GM12878 (cell line): ENCODE data around the gene BAHD1. TPM values are rescaled to one million over a fixed set of nuclear protein-coding genes. Genes with fewer than 3 reads are reported as not detected.

Source experiments
- ATAC-seq: fragments of 200-7000 bp; cut with Tn5 transposase; 3 replicates; pipeline ENCODE4 v1.9.1; 2020; ENCODE audit warnings: mild to moderate bottlenecking, moderate library complexity
- BruUV-seq: library from RNA; stranded (reverse); fragments of 400-500 nt; replicated peaks from 2 replicates; lab custom pipeline; 2021; lab: Mats Ljungman, UMichigan
- CTCF ChIA-PET: fragments of 300-600 bp; sonication (Branson Sonifier 250); formaldehyde crosslinking; extraction: SDS; loops from one replicate; lab custom pipeline; 2021; ENCODE audit warnings: inconsistent platforms; lab: Yijun Ruan, JAX
- POLR2A ChIA-PET: fragments of 350-600 bp; formaldehyde crosslinking; extraction: SDS; loops from one replicate; lab custom pipeline; 2021; ENCODE audit warnings: inconsistent platforms; lab: Charles Lee
- RAD21 ChIA-PET: fragments of 300-600 bp; sonication (Branson Sonifier 250); formaldehyde crosslinking; loops from one replicate; lab custom pipeline; 2023; ENCODE audit warnings: antibody characterized with exemption; ENCODE audit not compliant: unreplicated experiment; lab: Charles Lee
- SMC1A ChIA-PET: fragments of 300-600 bp; sonication (Branson Sonifier 250); formaldehyde crosslinking; loops from one replicate; lab custom pipeline; 2023; ENCODE audit not compliant: unreplicated experiment, uncharacterized antibody; lab: Charles Lee
- DNase-seq: peaks from one replicate; pipeline ENCODE4 v3.0.0-alpha.2; 2011; ENCODE audit warnings: low read depth, low spot score
- FAIRE-seq: peaks from 3 replicates; lab custom pipeline; 2011; peaks lifted over from hg19 to GRCh38; lab: Jason Lieb, UNC
- H2AFZ ChIP-seq: 2 replicates; pipeline ENCODE4 v1.6.0; 2011; ENCODE audit warnings: low read depth, low read length, control low read depth; ENCODE audit not compliant: control insufficient read depth
- H3K27ac ChIP-seq: 2 replicates; pipeline ENCODE4 v1.5.1; 2011; ENCODE audit warnings: control low read depth; ENCODE audit not compliant: control insufficient read depth, insufficient read depth
- H3K27me3 ChIP-seq, 2 experiments: replicated peaks in 1 of 2; 2 replicates each; pipeline versions ENCODE4 v1.6.0 to v1.6.1; 2011; ENCODE audit warnings: low read length in 1 of 2; ENCODE audit not compliant: control insufficient read depth in 2 of 2, insufficient read depth in 2 of 2
- H3K36me3 ChIP-seq, 2 experiments: 2 replicates each; pipeline ENCODE4 v1.5.1; 2011; ENCODE audit warnings: low read length in 1 of 2; ENCODE audit not compliant: control insufficient read depth in 2 of 2, insufficient read depth in 2 of 2
- H3K4me1 ChIP-seq: 2 replicates; pipeline ENCODE4 v1.6.1; 2011; ENCODE audit warnings: mild to moderate bottlenecking, low read length, moderate library complexity, mixed read lengths; ENCODE audit not compliant: control insufficient read depth, insufficient read depth
- H3K4me2 ChIP-seq: 2 replicates; pipeline ENCODE4 v1.6.0; 2011; ENCODE audit warnings: control low read depth; ENCODE audit not compliant: control insufficient read depth, insufficient read depth
- H3K4me3 ChIP-seq: fragments of 200-600 bp; sonication (generic); 2 replicates; pipeline ENCODE4 v1.5.1; 2016
- H3K79me2 ChIP-seq: 2 replicates; pipeline ENCODE4 v1.6.0; 2011; ENCODE audit warnings: low read length; ENCODE audit not compliant: control insufficient read depth, insufficient read depth
- H3K9ac ChIP-seq: 2 replicates; pipeline ENCODE4 v1.8.0; 2011; ENCODE audit warnings: low read length, control low read depth, mixed read lengths; ENCODE audit not compliant: control insufficient read depth, insufficient read depth
- H3K9me3 ChIP-seq: replicated peaks from 3 replicates; pipeline ENCODE4 v1.5.1; 2011; ENCODE audit warnings: mild to moderate bottlenecking, low read length; ENCODE audit not compliant: control insufficient read depth, insufficient read depth
- H4K20me1 ChIP-seq: 2 replicates; pipeline ENCODE4 v1.6.0; 2011; ENCODE audit not compliant: control insufficient read depth, insufficient read depth
- DPF2 ChIP-seq: fragments of 450-650 bp; IDR thresholded peaks from 2 replicates; pipeline ENCODE4 v1.6.1; 2017; ENCODE audit warnings: mild to moderate bottlenecking
- ETV6 ChIP-seq, 2 experiments: fragments of 450-650 bp in 1 of 2; IDR thresholded peaks in 1 of 2; conservative IDR thresholded peaks in 1 of 2; 2 replicates each; pipeline ENCODE4 v1.6.1; 2014; ENCODE audit warnings: antibody characterized with exemption in 1 of 2, borderline replicate concordance in 1 of 2, low read depth in 1 of 2, mild to moderate bottlenecking in 1 of 2, moderate library complexity in 1 of 2
- EZH2 ChIP-seq: IDR thresholded peaks from 2 replicates; pipeline ENCODE4 v1.6.1; 2012; ENCODE audit warnings: low read depth, mild to moderate bottlenecking, control low read depth, inconsistent platforms, low read length, borderline replicate concordance; ENCODE audit not compliant: control insufficient read depth
- HDAC6 ChIP-seq: fragments of 200-600 bp; sonication (generic); IDR thresholded peaks from one replicate; pipeline ENCODE4 v1.8.0; 2017; ENCODE audit warnings: antibody characterized with exemption; ENCODE audit not compliant: unreplicated experiment
- LARP7 ChIP-seq: fragments of 450-650 bp; IDR thresholded peaks from 2 replicates; pipeline ENCODE4 v1.6.1; 2017; ENCODE audit warnings: mild to moderate bottlenecking
- NFYA ChIP-seq: IDR thresholded peaks from 2 replicates; pipeline ENCODE4 v1.6.1; 2011; ENCODE audit warnings: low read depth, mild to moderate bottlenecking, low read length, improper control_type of control experiment, borderline replicate concordance
- RAD51 ChIP-seq: fragments of 450-650 bp; IDR thresholded peaks from 2 replicates; pipeline ENCODE4 v1.6.1; 2016; ENCODE audit warnings: moderate library complexity, mild to moderate bottlenecking, inconsistent platforms
- SREBF1 ChIP-seq: IDR thresholded peaks from 2 replicates; pipeline ENCODE4 v1.6.1; 2012; ENCODE audit warnings: mild to moderate bottlenecking, low read length
- SUZ12 ChIP-seq: fragments of 200-600 bp; sonication (generic); IDR thresholded peaks from one replicate; pipeline ENCODE4 v1.6.1; 2018; ENCODE audit warnings: antibody characterized with exemption, mild to moderate bottlenecking; ENCODE audit not compliant: unreplicated experiment
- TBL1XR1 ChIP-seq: IDR thresholded peaks from 2 replicates; pipeline ENCODE4 v1.6.1; 2012; ENCODE audit warnings: low read depth, low read length, improper control_type of control experiment
- TCF3 ChIP-seq: IDR thresholded peaks from 2 replicates; pipeline ENCODE4 v1.6.1; 2012; ENCODE audit warnings: low read depth, mild to moderate bottlenecking, low read length, borderline replicate concordance; ENCODE audit not compliant: insufficient read depth
- WGBS: methylation state at CpG from one replicate; pipeline ENCODE4 v1.1.6; 2016; ENCODE audit warnings: low lambda C conversion rate; ENCODE audit not compliant: insufficient replicate concordance, insufficient coverage; ENCODE audit errors: missing lambda C conversion rate; 5-methylcytosine and 5-hydroxymethylcytosine counted together
- in situ Hi-C: fragments of 300-500 bp; cut with MboI; formaldehyde crosslinking; loops from 9 replicates; pipeline ENCODE4 v1.14.3; 2018; ENCODE audit warnings: mixed read lengths
- intact Hi-C: fragments of 100-400 bp; cut with micrococcal nuclease; formaldehyde crosslinking; loops from one replicate; pipeline ENCODE4 v1.14.2; 2022; ENCODE audit not compliant: unreplicated experiment
- polyA plus RNA-seq, 11 experiments: library from polyadenylated mRNA; depleted of rRNA in 4 of 11; unstranded in 6 of 11; stranded (reverse) in 5 of 11; fragments of >200 nt; fragmentation: Nextera tagmentation in 4 of 11; fragmentation: Illumina TruSeq in 1 of 11; extraction: Ambion mirVana in 4 of 11; extraction: Trizol in 1 of 11; gene quantifications; 1 replicate in 1 of 11; 2 replicates in 10 of 11; pipeline versions ENCODE4 v1.2.1 to v1.2.3, GENCODE V29; 2011 to 2016; ENCODE audit warnings: inconsistent platforms in 2 of 11, missing spikeins in 2 of 11, low read depth in 1 of 11
- total RNA-seq, 4 experiments: library from RNA; depleted of rRNA in 3 of 4; stranded (reverse); fragments of >200 nt in 3 of 4; fragmentation: Illumina TruSeq in 1 of 4; extraction: Trizol in 1 of 4; gene quantifications; 2 replicates each; pipeline versions ENCODE4 v1.2.1 to v1.2.3, GENCODE V29; 2013 to 2021
- TF ChIP-seq, protein P1 (sequence below): fragments of 450-650 bp; formaldehyde crosslinking; IDR thresholded peaks from 2 replicates; pipeline ENCODE4 v1.5.0; 2022; ENCODE audit warnings: mild to moderate bottlenecking, missing genetic modification characterization
- TF ChIP-seq, protein P2 (sequence below): fragments of 450-650 bp; IDR thresholded peaks from 2 replicates; pipeline ENCODE4 v1.6.1; 2017; ENCODE audit warnings: mild to moderate bottlenecking
- TF ChIP-seq, protein P3 (sequence below): fragments of 450-650 bp; IDR thresholded peaks from 2 replicates; pipeline ENCODE4 v1.6.1; 2017; ENCODE audit warnings: borderline replicate concordance

The BAHD1 gene
- total and polyA plus RNA-seq, 10 of the 15 experiments (the other 5 are each of a cell fraction or from before 2014, with no cell fraction given) = 0.21 to 21.8 (median 5.8) TPM

DNA sequence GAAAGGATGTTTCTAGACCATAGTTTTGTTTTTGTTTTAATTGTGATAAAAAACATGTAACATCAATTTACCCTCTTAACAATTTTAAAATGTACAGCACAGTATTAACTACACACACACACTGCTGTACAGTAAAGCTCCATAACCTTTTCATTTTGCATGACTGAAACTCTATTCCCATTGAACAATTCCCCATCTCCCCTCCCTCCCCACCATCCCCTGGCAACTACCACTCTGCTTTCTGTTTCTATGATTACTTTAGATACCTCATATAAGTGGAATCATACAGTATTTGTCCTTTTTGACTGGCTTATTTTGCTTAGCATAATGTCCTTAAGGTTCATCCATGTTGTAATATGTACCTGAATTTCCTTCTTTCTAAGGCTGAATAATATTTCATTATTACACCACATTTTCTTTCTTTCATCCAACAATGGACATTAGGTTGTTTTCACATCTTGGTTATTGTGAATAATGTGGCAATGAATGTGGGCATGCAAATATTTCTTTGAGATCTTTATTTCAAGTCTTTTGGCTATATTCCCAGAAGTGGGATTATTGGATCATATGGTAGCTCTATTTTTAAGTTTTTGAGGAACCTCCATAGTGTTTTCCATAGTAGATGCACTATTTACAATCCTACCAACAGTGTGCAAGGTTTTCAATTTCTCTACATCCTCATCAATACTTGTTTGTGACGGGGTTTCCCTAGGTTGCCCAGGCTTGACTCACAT lies 40.8 kb downstream of the BAHD1 start (continued):
- TF ChIP-seq, protein P1, sequence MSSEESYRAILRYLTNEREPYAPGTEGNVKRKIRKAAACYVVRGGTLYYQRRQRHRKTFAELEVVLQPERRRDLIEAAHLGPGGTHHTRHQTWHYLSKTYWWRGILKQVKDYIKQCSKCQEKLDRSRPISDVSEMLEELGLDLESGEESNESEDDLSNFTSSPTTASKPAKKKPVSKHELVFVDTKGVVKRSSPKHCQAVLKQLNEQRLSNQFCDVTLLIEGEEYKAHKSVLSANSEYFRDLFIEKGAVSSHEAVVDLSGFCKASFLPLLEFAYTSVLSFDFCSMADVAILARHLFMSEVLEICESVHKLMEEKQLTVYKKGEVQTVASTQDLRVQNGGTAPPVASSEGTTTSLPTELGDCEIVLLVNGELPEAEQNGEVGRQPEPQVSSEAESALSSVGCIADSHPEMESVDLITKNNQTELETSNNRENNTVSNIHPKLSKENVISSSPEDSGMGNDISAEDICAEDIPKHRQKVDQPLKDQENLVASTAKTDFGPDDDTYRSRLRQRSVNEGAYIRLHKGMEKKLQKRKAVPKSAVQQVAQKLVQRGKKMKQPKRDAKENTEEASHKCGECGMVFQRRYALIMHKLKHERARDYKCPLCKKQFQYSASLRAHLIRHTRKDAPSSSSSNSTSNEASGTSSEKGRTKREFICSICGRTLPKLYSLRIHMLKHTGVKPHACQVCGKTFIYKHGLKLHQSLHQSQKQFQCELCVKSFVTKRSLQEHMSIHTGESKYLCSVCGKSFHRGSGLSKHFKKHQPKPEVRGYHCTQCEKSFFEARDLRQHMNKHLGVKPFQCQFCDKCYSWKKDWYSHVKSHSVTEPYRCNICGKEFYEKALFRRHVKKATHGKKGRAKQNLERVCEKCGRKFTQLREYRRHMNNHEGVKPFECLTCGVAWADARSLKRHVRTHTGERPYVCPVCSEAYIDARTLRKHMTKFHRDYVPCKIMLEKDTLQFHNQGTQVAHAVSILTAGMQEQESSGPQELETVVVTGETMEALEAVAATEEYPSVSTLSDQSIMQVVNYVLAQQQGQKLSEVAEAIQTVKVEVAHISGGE = no peak
- no peak for TF ChIP-seq TCF3

DNA sequence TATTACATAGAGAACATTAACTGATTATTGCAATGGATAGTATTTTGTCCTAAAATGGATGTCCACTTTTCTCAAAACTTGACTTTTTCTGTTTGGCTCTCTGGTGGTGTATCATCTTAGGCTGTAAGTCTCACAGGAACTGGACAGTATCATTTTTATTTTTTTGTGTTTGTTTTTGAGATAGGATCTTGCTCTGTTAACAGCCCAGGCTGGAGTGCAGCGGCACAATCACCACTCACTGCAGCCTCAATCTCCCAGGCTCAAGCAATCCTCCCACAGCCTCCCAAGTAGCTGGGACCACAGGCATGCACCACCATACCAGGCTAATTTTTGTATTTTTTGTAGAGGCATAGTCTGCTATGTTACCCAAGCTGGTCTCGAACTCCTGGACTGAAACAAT lies 43.2 kb downstream of the BAHD1 start:
- DNase-seq (no peak), ATAC-seq (no peak), FAIRE-seq (no peak)
- ChIA-PET SMC1A (no interaction called here), CTCF (no interaction called here), RAD21 (no interaction called here), POLR2A (no interaction called here)
- Histone ChIP-seq H3K36me3 (no peaks in the 10 kb centered on the region), H2AFZ (no peak overlapping the region), H4K20me1 (no peaks in the 10 kb centered on the region), H3K79me2 (no peaks in the 10 kb centered on the region), H3K9me3 (no peaks in the 10 kb centered on the region), H3K27ac (no peak overlapping the region), H3K9ac (no peak overlapping the region), H3K4me2 (no peak overlapping the region), H3K27me3 (no peaks in the 10 kb centered on the region), H3K4me3 (no peak overlapping the region), H3K4me1 (no peaks in the 10 kb centered on the region)
- in situ Hi-C loops = no loop called here
- no peak for TF ChIP-seq TBL1XR1
- TF ChIP-seq EZH2 = no peak
- TF ChIP-seq HDAC6 = no peak
- TF ChIP-seq SUZ12 = no peak
- TF ChIP-seq NFYA = no peak
- no peak for TF ChIP-seq RAD51
- no peak for TF ChIP-seq ETV6 (conservative IDR thresholded peaks at IDR 0.05 in 1 of 2, IDR thresholded peaks at IDR 0.05 in 1 of 2; ENCODE audit: borderline replicate concordance in 1 of 2, low read depth in 1 of 2)
- TF ChIP-seq, protein P2, sequence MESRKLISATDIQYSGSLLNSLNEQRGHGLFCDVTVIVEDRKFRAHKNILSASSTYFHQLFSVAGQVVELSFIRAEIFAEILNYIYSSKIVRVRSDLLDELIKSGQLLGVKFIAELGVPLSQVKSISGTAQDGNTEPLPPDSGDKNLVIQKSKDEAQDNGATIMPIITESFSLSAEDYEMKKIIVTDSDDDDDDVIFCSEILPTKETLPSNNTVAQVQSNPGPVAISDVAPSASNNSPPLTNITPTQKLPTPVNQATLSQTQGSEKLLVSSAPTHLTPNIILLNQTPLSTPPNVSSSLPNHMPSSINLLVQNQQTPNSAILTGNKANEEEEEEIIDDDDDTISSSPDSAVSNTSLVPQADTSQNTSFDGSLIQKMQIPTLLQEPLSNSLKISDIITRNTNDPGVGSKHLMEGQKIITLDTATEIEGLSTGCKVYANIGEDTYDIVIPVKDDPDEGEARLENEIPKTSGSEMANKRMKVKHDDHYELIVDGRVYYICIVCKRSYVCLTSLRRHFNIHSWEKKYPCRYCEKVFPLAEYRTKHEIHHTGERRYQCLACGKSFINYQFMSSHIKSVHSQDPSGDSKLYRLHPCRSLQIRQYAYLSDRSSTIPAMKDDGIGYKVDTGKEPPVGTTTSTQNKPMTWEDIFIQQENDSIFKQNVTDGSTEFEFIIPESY = no peak
- TF ChIP-seq LARP7 = no peak
- no peak for TF ChIP-seq SREBF1
- TF ChIP-seq, protein P3, sequence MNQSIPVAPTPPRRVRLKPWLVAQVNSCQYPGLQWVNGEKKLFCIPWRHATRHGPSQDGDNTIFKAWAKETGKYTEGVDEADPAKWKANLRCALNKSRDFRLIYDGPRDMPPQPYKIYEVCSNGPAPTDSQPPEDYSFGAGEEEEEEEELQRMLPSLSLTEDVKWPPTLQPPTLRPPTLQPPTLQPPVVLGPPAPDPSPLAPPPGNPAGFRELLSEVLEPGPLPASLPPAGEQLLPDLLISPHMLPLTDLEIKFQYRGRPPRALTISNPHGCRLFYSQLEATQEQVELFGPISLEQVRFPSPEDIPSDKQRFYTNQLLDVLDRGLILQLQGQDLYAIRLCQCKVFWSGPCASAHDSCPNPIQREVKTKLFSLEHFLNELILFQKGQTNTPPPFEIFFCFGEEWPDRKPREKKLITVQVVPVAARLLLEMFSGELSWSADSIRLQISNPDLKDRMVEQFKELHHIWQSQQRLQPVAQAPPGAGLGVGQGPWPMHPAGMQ = no peak
- no peak for TF ChIP-seq DPF2
- WGBS = 50% methylated on average over 2 of the region's 2 CpGs
- no TSS peak for BruUV-seq
- intact Hi-C loops = no loop called here
